Thoracic aorta (tissue), 2 donors: Measurements from ENCODE around the gene TAS1R1. TPM values are rescaled to one million over a fixed set of nuclear protein-coding genes. Genes with fewer than 3 reads are reported as not detected.

Source experiments
- ATAC-seq: fragments of 150-250 bp; one replicate; pipeline ENCODE4 v1.8.0; 2017; ENCODE audit warnings: low read depth; ENCODE audit not compliant: insufficient number of reproducible peaks, low FRiP score
- DNase-seq: peaks from one replicate; pipeline ENCODE4 v3.0.0-alpha.2; 2020; ENCODE audit warnings: low spot score
- H3K27ac ChIP-seq, 2 donors: fragments of 200-600 bp; sonication (generic); 1 replicate in 1 of 2; 2 replicates in 1 of 2; pipeline ENCODE4 v1.5.1; 2016; ENCODE audit warnings: mild to moderate bottlenecking in 2 of 2, moderate library complexity in 2 of 2
- H3K27me3 ChIP-seq: fragments of 200-600 bp; sonication (generic); replicated peaks from 2 replicates; pipeline ENCODE4 v1.6.0; 2016; ENCODE audit warnings: mild to moderate bottlenecking; ENCODE audit not compliant: insufficient read depth
- H3K36me3 ChIP-seq: fragments of 200-600 bp; sonication (generic); one replicate; pipeline ENCODE4 v1.5.1; 2016
- H3K4me1 ChIP-seq, 2 donors: fragments of 200-600 bp; sonication (generic); 1 replicate in 1 of 2; 2 replicates in 1 of 2; pipeline versions ENCODE4 v1.5.1 to v1.6.0; 2016; ENCODE audit warnings: low read depth in 2 of 2, mild to moderate bottlenecking in 1 of 2; ENCODE audit not compliant: control insufficient read depth in 1 of 2
- H3K4me3 ChIP-seq: fragments of 200-600 bp; sonication (generic); 2 replicates; pipeline ENCODE4 v1.5.1; 2016; ENCODE audit warnings: mild to moderate bottlenecking
- H3K9me3 ChIP-seq: fragments of 200-600 bp; sonication (generic); 2 replicates; pipeline ENCODE4 v1.5.1; 2016
- CTCF ChIP-seq: fragments of 200-600 bp; sonication (generic); IDR thresholded peaks from one replicate; pipeline ENCODE4 v1.5.1; 2019; ENCODE audit warnings: antibody characterized with exemption
- total RNA-seq, 2 donors: library from RNA; depleted of rRNA; stranded (reverse); fragments of >200 nt; gene quantifications; one replicate each; pipeline versions ENCODE4 v1.1.0 to v1.2.3, GENCODE V29; 2016

The TAS1R1 gene
- total RNA-seq, 2 donors from 2014 or later, result 0.81 TPM; not detected in 1

GRCh38 chr1:6507461-6507911 is 47.6 kb upstream of the TAS1R1 start:
- Histone ChIP-seq H3K9me3 (no peaks in the 10 kb centered on the region), H3K27ac (no peak overlapping the region), H3K27me3 (no peaks in the 10 kb centered on the region), H3K36me3 (no peaks in the 10 kb centered on the region), H3K4me1 (peaks cover 15 to 22% of the 10 kb centered on the region in 2 donors), H3K4me3 (no peak overlapping the region)
- DNase-seq, result no peak
- no peak for ATAC-seq
- no peak for TF ChIP-seq CTCF

- H3K4me1 ChIP-seq, result peaks cover 9 to 16% of the 10 kb centered on the region in 2 donors
- H3K36me3 ChIP-seq, result no peaks in the 10 kb centered on the region
- no peaks in the 10 kb centered on the region for H3K27me3 ChIP-seq
- no peak overlapping the region for H3K4me3 ChIP-seq
- TF ChIP-seq CTCF, result no peak
- no peak for DNase-seq
- ATAC-seq, result no peak
- no peak overlapping the region for H3K27ac ChIP-seq
- H3K9me3 ChIP-seq, result no peaks in the 10 kb centered on the region
Measured at GRCh38 chr1:6508154-6508815, 46.8 kb upstream of the TAS1R1 start.

GRCh38 chr1:6508816-6509189 is 46.3 kb upstream of the TAS1R1 start:
- no peak overlapping the region for H3K27ac ChIP-seq
- no peak for ATAC-seq

GRCh38 chr1:6509220-6509918 is 45.7 kb upstream of the TAS1R1 start:
- DNase-seq (no peak), ATAC-seq (no peak)
- no peak overlapping the region for H3K27ac ChIP-seq
- no peaks in the 10 kb centered on the region for H3K27me3 ChIP-seq
- no peaks in the 10 kb centered on the region for H3K9me3 ChIP-seq
- TF ChIP-seq CTCF, result no peak
- peaks cover 11 to 22% of the 10 kb centered on the region in 2 donors for H3K4me1 ChIP-seq
- no peaks in the 10 kb centered on the region for H3K36me3 ChIP-seq
- no peak overlapping the region for H3K4me3 ChIP-seq

More at GRCh38 chr1:6508816-6509189, 46.3 kb upstream of the TAS1R1 start:
- Histone ChIP-seq H3K4me1 (peaks cover 11 to 21% of the 10 kb centered on the region in 2 donors), H3K4me3 (no peak overlapping the region), H3K27me3 (no peaks in the 10 kb centered on the region), H3K9me3 (no peaks in the 10 kb centered on the region), H3K36me3 (no peaks in the 10 kb centered on the region)
- no peak for DNase-seq
- TF ChIP-seq CTCF, result no peak

GRCh38 chr1:6509919-6510291 is 45.2 kb upstream of the TAS1R1 start:
- Histone ChIP-seq H3K4me3 (no peak overlapping the region), H3K36me3 (no peaks in the 10 kb centered on the region), H3K4me1 (peaks cover 11 to 22% of the 10 kb centered on the region in 2 donors), H3K27me3 (no peaks in the 10 kb centered on the region), H3K27ac (no peak overlapping the region), H3K9me3 (no peaks in the 10 kb centered on the region)
- TF ChIP-seq CTCF, result no peak
- ATAC-seq (no peak), DNase-seq (no peak)
